ENCODE data around the gene TAF11L6.
"Not testable (repeated sequence)": the region's sequence is repeated elsewhere in the genome, so short reads cannot be mapped to it uniquely, and the experiment has no call there.

Gene TAF11L6

DNA sequence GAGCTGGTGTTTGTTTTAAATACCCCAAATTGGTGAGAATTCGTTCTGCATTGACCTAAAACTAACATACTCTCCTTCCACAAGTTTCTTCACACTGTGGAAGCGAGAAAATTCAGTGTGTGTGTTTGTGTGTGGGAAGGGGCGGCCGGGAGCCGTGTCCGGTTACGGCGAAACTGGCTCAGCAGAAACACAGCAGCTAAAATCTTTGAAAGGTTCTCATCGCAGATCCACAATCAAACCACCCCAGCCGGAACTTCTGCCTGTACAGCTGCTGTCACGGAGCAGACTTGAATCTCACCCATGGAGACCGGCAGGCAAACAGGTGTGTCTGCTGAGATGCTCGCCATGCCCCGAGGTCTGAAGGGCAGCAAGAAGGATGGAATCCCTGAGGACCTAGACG is 10.4 kb upstream of the TAF11L6 start, which contains the start of gene TAF11L3:
TSS of gene TAF11L3 (plus strand) at position 301 of the 400 bp plus-strand sequence.
- H3K36me3 ChIP-seq (ENCODE audit: control insufficient read depth, insufficient read depth, low read length); H3K4me3 ChIP-seq (ENCODE audit: low read depth, low read length); H3K9ac ChIP-seq (ENCODE audit: low read depth, low read length); H3K27ac ChIP-seq (ENCODE audit: low read depth, low read length); H3K4me1 ChIP-seq (ENCODE audit: control insufficient read depth, insufficient read depth, low read length); H3K27me3 ChIP-seq (ENCODE audit: control insufficient read depth, insufficient read depth, low read length); H3K9me3 ChIP-seq (ENCODE audit: control insufficient read depth, insufficient read depth, low read length): not testable (repeated sequence)

DNA sequence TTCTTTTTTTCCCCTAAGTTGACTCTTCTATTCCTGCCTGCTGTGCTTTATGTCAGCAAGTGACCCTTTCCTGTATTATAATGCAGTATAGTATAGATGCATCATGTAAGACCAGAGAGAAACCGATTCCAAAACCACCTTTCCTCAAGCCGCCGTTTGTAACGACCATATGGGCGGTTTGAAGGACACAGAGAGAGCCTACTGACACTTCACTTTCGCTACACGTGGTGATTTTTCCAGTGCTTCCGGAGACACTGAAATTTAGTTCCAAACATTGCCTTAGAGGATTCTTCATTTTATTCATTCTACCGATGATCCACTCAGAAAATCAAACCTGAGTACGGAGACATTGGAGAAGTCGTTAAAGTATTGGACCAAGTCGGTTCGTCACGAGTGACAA is 9.0 kb upstream of the TAF11L6 start:
- H3K9me3 ChIP-seq (ENCODE audit: control insufficient read depth, insufficient read depth, low read length); H3K36me3 ChIP-seq (ENCODE audit: control insufficient read depth, insufficient read depth, low read length); H3K4me3 ChIP-seq (ENCODE audit: low read depth, low read length); H3K4me1 ChIP-seq (ENCODE audit: control insufficient read depth, insufficient read depth, low read length); H3K9ac ChIP-seq (ENCODE audit: low read depth, low read length); H3K27ac ChIP-seq (ENCODE audit: low read depth, low read length); H3K27me3 ChIP-seq (ENCODE audit: control insufficient read depth, insufficient read depth, low read length): not testable (repeated sequence)

DNA sequence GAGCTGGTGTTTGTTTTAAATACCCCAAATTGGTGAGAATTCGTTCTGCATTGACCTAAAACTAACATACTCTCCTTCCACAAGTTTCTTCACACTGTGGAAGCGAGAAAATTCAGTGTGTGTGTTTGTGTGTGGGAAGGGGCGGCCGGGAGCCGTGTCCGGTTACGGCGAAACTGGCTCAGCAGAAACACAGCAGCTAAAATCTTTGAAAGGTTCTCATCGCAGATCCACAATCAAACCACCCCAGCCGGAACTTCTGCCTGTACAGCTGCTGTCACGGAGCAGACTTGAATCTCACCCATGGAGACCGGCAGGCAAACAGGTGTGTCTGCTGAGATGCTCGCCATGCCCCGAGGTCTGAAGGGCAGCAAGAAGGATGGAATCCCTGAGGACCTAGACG is 7.0 kb upstream of the TAF11L6 start, which contains the start of gene TAF11L4:
TSS of gene TAF11L4 (plus strand) at position 301 of the 400 bp plus-strand sequence.
- not testable (repeated sequence) for H3K9ac ChIP-seq (ENCODE audit: low read depth, low read length); H3K27me3 ChIP-seq (ENCODE audit: control insufficient read depth, insufficient read depth, low read length); H3K4me1 ChIP-seq (ENCODE audit: control insufficient read depth, insufficient read depth, low read length)

DNA sequence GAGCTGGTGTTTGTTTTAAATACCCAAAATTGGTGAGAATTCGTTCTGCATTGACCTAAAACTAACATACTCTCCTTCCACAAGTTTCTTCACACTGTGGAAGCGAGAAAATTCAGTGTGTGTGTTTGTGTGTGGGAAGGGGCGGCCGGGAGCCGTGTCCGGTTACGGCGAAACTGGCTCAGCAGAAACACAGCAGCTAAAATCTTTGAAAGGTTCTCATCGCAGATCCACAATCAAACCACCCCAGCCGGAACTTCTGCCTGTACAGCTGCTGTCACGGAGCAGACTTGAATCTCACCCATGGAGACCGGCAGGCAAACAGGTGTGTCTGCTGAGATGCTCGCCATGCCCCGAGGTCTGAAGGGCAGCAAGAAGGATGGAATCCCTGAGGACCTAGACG is 3.5 kb upstream of the TAF11L6 start, which contains the start of gene TAF11L5:
TSS of gene TAF11L5 (plus strand) at position 301 of the 400 bp plus-strand sequence.
- H3K4me3 ChIP-seq (ENCODE audit: low read depth, low read length); H3K36me3 ChIP-seq (ENCODE audit: control insufficient read depth, insufficient read depth, low read length); H3K9ac ChIP-seq (ENCODE audit: low read depth, low read length); H3K27me3 ChIP-seq (ENCODE audit: control insufficient read depth, insufficient read depth, low read length); H3K9me3 ChIP-seq (ENCODE audit: control insufficient read depth, insufficient read depth, low read length); H3K4me1 ChIP-seq (ENCODE audit: control insufficient read depth, insufficient read depth, low read length); H3K27ac ChIP-seq (ENCODE audit: low read depth, low read length): not testable (repeated sequence)

More for the DNA sequence above, 7.0 kb upstream of the TAF11L6 start, which contains the start of gene TAF11L4:
- not testable (repeated sequence) for H3K36me3 ChIP-seq (ENCODE audit: control insufficient read depth, insufficient read depth, low read length); H3K27ac ChIP-seq (ENCODE audit: low read depth, low read length); H3K4me3 ChIP-seq (ENCODE audit: low read depth, low read length); H3K9me3 ChIP-seq (ENCODE audit: control insufficient read depth, insufficient read depth, low read length)

DNA sequence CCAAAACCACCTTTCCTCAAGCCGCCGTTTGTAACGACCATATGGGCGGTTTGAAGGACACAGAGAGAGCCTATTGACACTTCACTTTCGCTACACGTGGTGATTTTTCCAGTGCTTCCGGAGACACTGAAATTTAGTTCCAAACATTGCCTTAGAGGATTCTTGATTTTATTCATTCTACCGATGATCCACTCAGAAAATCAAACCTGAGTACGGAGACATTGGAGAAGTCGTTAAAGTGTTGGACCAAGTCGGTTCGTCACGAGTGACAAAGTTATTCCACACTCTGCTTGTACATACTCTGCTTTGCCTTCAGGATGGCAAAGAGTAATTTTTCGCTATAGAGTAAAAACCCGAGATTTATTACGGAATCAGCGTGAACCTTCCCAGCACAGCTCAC is 2.0 kb upstream of the TAF11L6 start:
- H3K9ac ChIP-seq (ENCODE audit: low read depth, low read length); H3K4me1 ChIP-seq (ENCODE audit: control insufficient read depth, insufficient read depth, low read length); H3K36me3 ChIP-seq (ENCODE audit: control insufficient read depth, insufficient read depth, low read length); H3K27ac ChIP-seq (ENCODE audit: low read depth, low read length); H3K9me3 ChIP-seq (ENCODE audit: control insufficient read depth, insufficient read depth, low read length); H3K4me3 ChIP-seq (ENCODE audit: low read depth, low read length); H3K27me3 ChIP-seq (ENCODE audit: control insufficient read depth, insufficient read depth, low read length): not testable (repeated sequence)

Data from HUES48 (cell line).